Chondrocyte (in vitro differentiated cells): ENCODE data around the gene LORICRIN. TPM values are rescaled to one million over a fixed set of nuclear protein-coding genes. Genes with fewer than 3 reads are reported as not detected.

Experiments
- DNase-seq: peaks from one replicate; pipeline ENCODE4 v3.0.0; 2021; ENCODE audit warnings: mixed read lengths, low spot score
- H3K27ac Mint-ChIP-seq: one replicate; pipeline ENCODE4 v1.8.0; 2021; ENCODE audit warnings: mild to moderate bottlenecking, moderate library complexity, mixed read lengths; ENCODE audit not compliant: unreplicated experiment
- H3K27me3 Mint-ChIP-seq: 2 replicates; pipeline ENCODE4 v1.8.0; 2021; ENCODE audit warnings: low read depth, mixed read lengths
- H3K36me3 Mint-ChIP-seq: 2 replicates; pipeline ENCODE4 v1.8.0; 2021; ENCODE audit warnings: low read depth, mixed read lengths
- H3K4me1 Mint-ChIP-seq: 2 replicates; pipeline ENCODE4 v1.8.0; 2021; ENCODE audit warnings: low read depth, mild to moderate bottlenecking, mixed read lengths
- H3K4me3 Mint-ChIP-seq: one replicate; pipeline ENCODE4 v1.8.0; 2021; ENCODE audit warnings: mild to moderate bottlenecking, moderate library complexity, mixed read lengths; ENCODE audit not compliant: unreplicated experiment
- H3K9me3 Mint-ChIP-seq: 2 replicates; pipeline ENCODE4 v1.8.0; 2021; ENCODE audit warnings: low read depth, mixed read lengths
- CTCF ChIP-seq: fragments of 200-600 bp; sonication (generic); IDR thresholded peaks from 2 replicates; pipeline ENCODE4 v1.5.0; 2021; ENCODE audit warnings: antibody characterized with exemption, mild to moderate bottlenecking, moderate library complexity
- total RNA-seq: library from RNA; stranded (reverse); gene quantifications from 3 replicates; pipeline ENCODE4 v1.2.1, GENCODE V29; 2021

The LORICRIN gene
- total RNA-seq, 1 donor from 2014 or later = not detected

GRCh38 chr1:153248176-153248879, 11.2 kb upstream of the LORICRIN start:
- DNase-seq = no peak
- H3K4me1 Mint-ChIP-seq = no peaks in the 10 kb centered on the region

GRCh38 chr1:153250166-153250565, 9.3 kb upstream of the LORICRIN start:
- no peaks in the 10 kb centered on the region for H3K9me3 Mint-ChIP-seq
- TF ChIP-seq CTCF = no peak
- H3K4me3 Mint-ChIP-seq = no peak overlapping the region
- no peaks in the 10 kb centered on the region for H3K36me3 Mint-ChIP-seq
- H3K4me1 Mint-ChIP-seq = no peaks in the 10 kb centered on the region
- H3K27ac Mint-ChIP-seq = no peak overlapping the region
- H3K27me3 Mint-ChIP-seq = peaks cover 32% of the 10 kb centered on the region
- no peak for DNase-seq

More at GRCh38 chr1:153248176-153248879, 11.2 kb upstream of the LORICRIN start:
- Mint-ChIP-seq H3K36me3 (no peaks in the 10 kb centered on the region), H3K27ac (no peak overlapping the region), H3K27me3 (peaks cover 21% of the 10 kb centered on the region), H3K9me3 (peaks cover 5% of the 10 kb centered on the region), H3K4me3 (no peak overlapping the region)
- TF ChIP-seq CTCF = no peak

- no peak for TF ChIP-seq CTCF
- H3K4me3 Mint-ChIP-seq = no peak overlapping the region
- H3K9me3 Mint-ChIP-seq = no peaks in the 10 kb centered on the region
- no peaks in the 10 kb centered on the region for H3K36me3 Mint-ChIP-seq
- no peaks in the 10 kb centered on the region for H3K4me1 Mint-ChIP-seq
- no peak overlapping the region for H3K27ac Mint-ChIP-seq
- no peak for DNase-seq
- peaks cover 32% of the 10 kb centered on the region for H3K27me3 Mint-ChIP-seq
Measured at GRCh38 chr1:153251087-153251486, 8.4 kb upstream of the LORICRIN start.

GRCh38 chr1:153251562-153251961, 7.9 kb upstream of the LORICRIN start:
- DNase-seq = no peak
- Mint-ChIP-seq H3K9me3 (no peaks in the 10 kb centered on the region), H3K27ac (no peak overlapping the region), H3K27me3 (peaks cover 32% of the 10 kb centered on the region), H3K4me1 (no peaks in the 10 kb centered on the region), H3K4me3 (no peak overlapping the region), H3K36me3 (no peaks in the 10 kb centered on the region)
- no peak for TF ChIP-seq CTCF

- TF ChIP-seq CTCF = no peak
- Mint-ChIP-seq H3K9me3 (no peaks in the 10 kb centered on the region), H3K27ac (no peak overlapping the region), H3K4me1 (no peaks in the 10 kb centered on the region), H3K4me3 (no peak overlapping the region), H3K36me3 (no peaks in the 10 kb centered on the region), H3K27me3 (peaks cover 32% of the 10 kb centered on the region)
- no peak for DNase-seq
Measured at GRCh38 chr1:153251988-153252387, 7.5 kb upstream of the LORICRIN start.
